Kidney epithelial cell (primary cell): Measurements from ENCODE around the gene ANKH. TPM values are rescaled to one million over a fixed set of nuclear protein-coding genes. Genes with fewer than 3 reads are reported as not detected.
A peak's percentile ranks its signal among the peaks of the same experiment; 100 is the strongest.

Source experiments
- DNase-seq: peaks from one replicate; pipeline ENCODE4 v3.0.0-alpha.2; 2010; ENCODE audit warnings: low read depth
- H3K27me3 ChIP-seq: 2 replicates; pipeline ENCODE4 v1.6.0; 2011; ENCODE audit warnings: low read length; ENCODE audit not compliant: control insufficient read depth, insufficient read depth
- H3K36me3 ChIP-seq: 2 replicates; pipeline ENCODE4 v1.5.1; 2011; ENCODE audit warnings: low read length; ENCODE audit not compliant: control insufficient read depth, insufficient read depth
- H3K4me3 ChIP-seq: 2 replicates; pipeline ENCODE4 v1.5.1; 2011; ENCODE audit warnings: low read depth, mild to moderate bottlenecking, control low read depth, low read length
- total RNA-seq: library from RNA; depleted of rRNA; stranded (reverse); fragments of >200 nt; gene quantifications from 2 replicates; pipeline ENCODE4 v1.2.3, GENCODE V29; 2015
- TF ChIP-seq, protein P1 (sequence below): IDR thresholded peaks from 2 replicates; pipeline ENCODE4 v1.5.1; 2011; ENCODE audit warnings: mild to moderate bottlenecking, moderate library complexity, low read length, control low read depth, inconsistent platforms; ENCODE audit not compliant: insufficient read depth, poor library complexity, severe bottlenecking

The ANKH gene
- total RNA-seq, 1 donor from 2014 or later, result 15.8 TPM

- no peaks in the 10 kb centered on the region for H3K36me3 ChIP-seq
- no peak for DNase-seq
Observed at GRCh38 chr5:14873790-14874189, 2.2 kb upstream of the ANKH start.

DNA sequence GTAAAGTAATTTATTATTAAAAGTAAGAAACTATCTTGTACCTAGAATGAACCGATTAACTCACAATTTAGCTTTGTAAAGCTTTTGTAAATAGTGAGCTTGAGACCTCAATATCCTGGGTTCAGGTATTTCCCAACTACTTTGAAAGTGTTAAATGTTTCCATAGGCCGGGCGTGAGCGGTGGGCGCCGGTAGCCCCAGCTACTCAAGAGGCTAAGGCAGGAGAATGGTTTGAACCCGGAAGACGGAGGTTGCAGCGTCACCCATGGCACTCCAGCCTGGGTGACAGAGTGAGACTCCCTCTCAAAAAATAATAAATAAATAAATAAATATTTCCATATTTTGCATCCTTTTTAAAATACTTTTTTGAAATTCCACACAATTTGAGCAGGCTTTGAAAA is 1.5 kb upstream of the ANKH start:
- H3K27me3 ChIP-seq, result peaks cover 3% of the 10 kb centered on the region
- DNase-seq, result no peak
- no peaks in the 10 kb centered on the region for H3K36me3 ChIP-seq
- H3K4me3 ChIP-seq, result no peak overlapping the region
- TF ChIP-seq, protein P1, sequence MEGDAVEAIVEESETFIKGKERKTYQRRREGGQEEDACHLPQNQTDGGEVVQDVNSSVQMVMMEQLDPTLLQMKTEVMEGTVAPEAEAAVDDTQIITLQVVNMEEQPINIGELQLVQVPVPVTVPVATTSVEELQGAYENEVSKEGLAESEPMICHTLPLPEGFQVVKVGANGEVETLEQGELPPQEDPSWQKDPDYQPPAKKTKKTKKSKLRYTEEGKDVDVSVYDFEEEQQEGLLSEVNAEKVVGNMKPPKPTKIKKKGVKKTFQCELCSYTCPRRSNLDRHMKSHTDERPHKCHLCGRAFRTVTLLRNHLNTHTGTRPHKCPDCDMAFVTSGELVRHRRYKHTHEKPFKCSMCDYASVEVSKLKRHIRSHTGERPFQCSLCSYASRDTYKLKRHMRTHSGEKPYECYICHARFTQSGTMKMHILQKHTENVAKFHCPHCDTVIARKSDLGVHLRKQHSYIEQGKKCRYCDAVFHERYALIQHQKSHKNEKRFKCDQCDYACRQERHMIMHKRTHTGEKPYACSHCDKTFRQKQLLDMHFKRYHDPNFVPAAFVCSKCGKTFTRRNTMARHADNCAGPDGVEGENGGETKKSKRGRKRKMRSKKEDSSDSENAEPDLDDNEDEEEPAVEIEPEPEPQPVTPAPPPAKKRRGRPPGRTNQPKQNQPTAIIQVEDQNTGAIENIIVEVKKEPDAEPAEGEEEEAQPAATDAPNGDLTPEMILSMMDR, result no peak

More at GRCh38 chr5:14873790-14874189, 2.2 kb upstream of the ANKH start:
- TF ChIP-seq, protein P1, result no peak
- no peak overlapping the region for H3K4me3 ChIP-seq
- peaks cover 3% of the 10 kb centered on the region for H3K27me3 ChIP-seq

GRCh38 chr5:14872070-14872989 is 752 bp upstream of the ANKH start:
- Histone ChIP-seq H3K36me3 (no peaks in the 10 kb centered on the region), H3K27me3 (peaks cover 3% of the 10 kb centered on the region), H3K4me3 (peak overlapping the region; percentile 59)
- TF ChIP-seq, protein P1, result no peak
- DNase-seq, result no peak

- H3K36me3 ChIP-seq, result no peaks in the 10 kb centered on the region
- H3K4me3 ChIP-seq, result peak overlapping the region; percentile 78
- no peak for DNase-seq
- H3K27me3 ChIP-seq, result peaks cover 3% of the 10 kb centered on the region
- TF ChIP-seq, protein P1, result no peak
Observed at GRCh38 chr5:14870337-14871213, 1.0 kb downstream of the ANKH start.

DNA sequence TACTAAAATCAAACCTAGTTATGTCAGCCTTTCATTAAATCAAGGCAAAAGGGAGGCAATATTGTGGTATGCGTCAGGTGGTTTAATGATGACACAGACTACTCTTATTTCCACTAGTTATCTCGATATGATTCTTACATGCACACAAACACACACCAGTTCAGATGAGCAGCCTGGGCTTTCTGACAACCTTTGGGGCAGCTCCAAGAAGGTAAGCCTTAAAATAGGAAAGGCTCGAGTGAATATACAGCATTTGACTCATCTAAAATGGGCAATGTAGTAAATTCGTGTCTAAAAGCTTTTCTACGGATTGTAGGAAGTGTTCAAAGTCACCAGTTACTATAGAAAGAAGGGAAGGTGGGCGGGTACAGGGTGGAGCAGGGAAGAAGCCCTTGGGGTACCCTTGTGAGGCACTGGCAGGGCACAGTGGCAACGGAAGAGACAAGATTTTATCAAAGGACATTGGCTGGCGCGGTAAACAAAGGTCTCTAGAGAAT is 1.9 kb downstream of the ANKH start:
- peak overlapping the region; percentile 4 for H3K4me3 ChIP-seq
- peaks cover 3% of the 10 kb centered on the region for H3K27me3 ChIP-seq
- TF ChIP-seq, protein P1, result no peak
- no peak for DNase-seq
- no peaks in the 10 kb centered on the region for H3K36me3 ChIP-seq
